WTC11 (cell line): ENCODE measurements around the gene SCUBE1. TPM values are rescaled to one million over a fixed set of nuclear protein-coding genes. Genes with fewer than 3 reads are reported as not detected.
A peak's percentile ranks its signal among the peaks of the same experiment; 100 is the strongest.

Experiments used
- ATAC-seq: fragments of 200-7000 bp; cut with Tn5 transposase; 2 replicates; pipeline ENCODE4 v1.10.0; 2021; ENCODE audit warnings: mild to moderate bottlenecking, moderate library complexity
- CTCF ChIA-PET: fragments of 300-600 bp; sonication (Branson Sonifier 250); formaldehyde crosslinking; loops from one replicate; lab custom pipeline; 2021; ENCODE audit warnings: antibody characterized with exemption; lab: Charles Lee
- POLR2A ChIA-PET: fragments of 350-600 bp; sonication (Branson Sonifier 250); formaldehyde crosslinking; loops from one replicate; lab custom pipeline; 2021; ENCODE audit warnings: antibody characterized with exemption; lab: Charles Lee
- DNase-seq: peaks from one replicate; pipeline ENCODE4 v3.0.0; 2021; ENCODE audit warnings: low spot score
- H3K27ac Mint-ChIP-seq: 2 replicates; pipeline ENCODE4 v1.8.0; 2021; ENCODE audit warnings: mixed read lengths
- H3K27me3 Mint-ChIP-seq: 2 replicates; pipeline ENCODE4 v1.8.0; 2021; ENCODE audit warnings: low read depth, mild to moderate bottlenecking, moderate library complexity, mixed read lengths
- H3K36me3 Mint-ChIP-seq: 2 replicates; pipeline ENCODE4 v1.8.0; 2021; ENCODE audit warnings: mixed read lengths
- H3K4me1 Mint-ChIP-seq: 2 replicates; pipeline ENCODE4 v1.8.0; 2022; ENCODE audit warnings: mixed read lengths
- H3K4me3 Mint-ChIP-seq: 2 replicates; pipeline ENCODE4 v1.8.0; 2021; ENCODE audit warnings: mild to moderate bottlenecking, moderate library complexity, mixed read lengths
- H3K9me3 Mint-ChIP-seq: 2 replicates; pipeline ENCODE4 v1.8.0; 2021; ENCODE audit warnings: mixed read lengths
- AFF4 ChIP-seq: sonication (generic); formaldehyde crosslinking; IDR thresholded peaks from 2 replicates; pipeline ENCODE4 v1.8.1; 2023; ENCODE audit warnings: mild to moderate bottlenecking, missing genetic modification reagents, borderline replicate concordance
- CBFB ChIP-seq: sonication (generic); formaldehyde crosslinking; IDR thresholded peaks from 2 replicates; pipeline ENCODE4 v1.8.1; 2022; ENCODE audit warnings: mild to moderate bottlenecking, low read depth, missing genetic modification reagents
- E2F1 ChIP-seq: sonication (generic); formaldehyde crosslinking; IDR thresholded peaks from 2 replicates; pipeline ENCODE4 v1.8.0; 2022; ENCODE audit warnings: mild to moderate bottlenecking, missing genetic modification reagents
- ESRRA ChIP-seq: sonication (generic); formaldehyde crosslinking; IDR thresholded peaks from 2 replicates; pipeline ENCODE4 v1.8.1; 2022; ENCODE audit warnings: mild to moderate bottlenecking, missing genetic modification reagents, borderline replicate concordance
- ETV6 ChIP-seq: sonication (generic); formaldehyde crosslinking; IDR thresholded peaks from 2 replicates; pipeline ENCODE4 v1.8.1; 2022; ENCODE audit warnings: mild to moderate bottlenecking, missing genetic modification reagents
- GRHL2 ChIP-seq: fragments of 250-450 bp; sonication (Bioruptor Pico); IDR thresholded peaks from 2 replicates; pipeline ENCODE4 v1.8.0; 2022; ENCODE audit warnings: mild to moderate bottlenecking, moderate library complexity; ENCODE audit not compliant: insufficient replicate concordance, severe bottlenecking
- NR3C1 ChIP-seq: sonication (generic); formaldehyde crosslinking; conservative IDR thresholded peaks from 2 replicates; pipeline ENCODE4 v1.8.1; 2023; ENCODE audit warnings: low read depth, mild to moderate bottlenecking, missing genetic modification reagents
- PREB ChIP-seq: sonication (generic); formaldehyde crosslinking; IDR thresholded peaks from 2 replicates; pipeline ENCODE4 v1.8.1; 2022; ENCODE audit warnings: mild to moderate bottlenecking, missing genetic modification reagents, moderate library complexity, borderline replicate concordance
- SOX15 ChIP-seq: fragments of 250-450 bp; sonication (Bioruptor Pico); IDR thresholded peaks from 2 replicates; pipeline ENCODE4 v1.9.0; 2021; ENCODE audit warnings: mild to moderate bottlenecking
- STAT6 ChIP-seq: sonication (generic); formaldehyde crosslinking; conservative IDR thresholded peaks from 2 replicates; pipeline ENCODE4 v1.8.1; 2023; ENCODE audit warnings: mild to moderate bottlenecking, low read depth, missing genetic modification reagents, moderate library complexity
- TCF7 ChIP-seq: sonication (generic); formaldehyde crosslinking; IDR thresholded peaks from 2 replicates; pipeline ENCODE4 v1.8.0; 2022; ENCODE audit warnings: mild to moderate bottlenecking, low read depth, missing genetic modification reagents, moderate library complexity
- ZNF232 ChIP-seq: sonication (generic); formaldehyde crosslinking; IDR thresholded peaks from 2 replicates; pipeline ENCODE4 v1.8.0; 2022; ENCODE audit warnings: mild to moderate bottlenecking, missing genetic modification reagents
- ZNF317 ChIP-seq: sonication (generic); formaldehyde crosslinking; IDR thresholded peaks from 2 replicates; pipeline ENCODE4 v1.8.1; 2023; ENCODE audit warnings: low read depth, mild to moderate bottlenecking, moderate library complexity, missing genetic modification reagents, borderline replicate concordance
- ZNF423 ChIP-seq: fragments of 250-450 bp; sonication (Bioruptor Pico); IDR thresholded peaks from 2 replicates; pipeline ENCODE4 v2.1.2; 2022; ENCODE audit warnings: mild to moderate bottlenecking, moderate library complexity
- total RNA-seq: library from RNA; stranded (reverse); gene quantifications from 3 replicates; pipeline ENCODE4 v1.2.3, GENCODE V29; 2021

SCUBE1 gene
- total RNA-seq, 1 experiment from 2014 or later, result 6.9 TPM

- Mint-ChIP-seq H3K27me3 (no peaks in the 10 kb centered on the region), H3K4me1 (0 out of 2 replicates have a peak, but pooled peaks cover 2% of the 10 kb centered on the region), H3K27ac (no peak overlapping the region), H3K9me3 (no peaks in the 10 kb centered on the region), H3K4me3 (no peak overlapping the region), H3K36me3 (no peaks in the 10 kb centered on the region)
- POLR2A ChIA-PET, result no interaction called here
- ATAC-seq, result no peak; the same call in 1 of the 2 replicates
- TF ChIP-seq ZNF423 (CRISPR knock-in tag) (no peak), CBFB (CRISPR knock-in tag) (no peak), NR3C1 (CRISPR knock-in tag) (no peak), STAT6 (CRISPR knock-in tag) (no peak), ZNF317 (CRISPR knock-in tag) (no peak), AFF4 (no peak), TCF7 (CRISPR knock-in tag) (no peak), SOX15 (no peak), E2F1 (CRISPR knock-in tag) (no peak), GRHL2 (CRISPR knock-in tag) (no peak), ZNF232 (CRISPR knock-in tag) (no peak), PREB (CRISPR knock-in tag) (no peak)
- no peak for DNase-seq
- CTCF ChIA-PET, result interaction anchor here (0.5 to 5.5 kb wide), 7 partner anchors 8 to 65 kb away, joined by 3 to 31 read pairs (median 6); no protein-coding TSS in a partner anchor
Measured at GRCh38 chr22:43293655-43294392, 49.3 kb downstream of the SCUBE1 start.

GRCh38 chr22:43293259-43293654, 49.9 kb downstream of the SCUBE1 start:
- Mint-ChIP-seq H3K9me3 (no peaks in the 10 kb centered on the region), H3K4me1 (no peaks in the 10 kb centered on the region), H3K4me3 (no peak overlapping the region), H3K36me3 (no peaks in the 10 kb centered on the region), H3K27me3 (no peaks in the 10 kb centered on the region), H3K27ac (no peak overlapping the region)
- ChIA-PET CTCF (interaction anchor here (1.0 to 5.5 kb wide), 10 partner anchors 9 to 66 kb away, joined by 3 to 31 read pairs (median 6); no protein-coding TSS in a partner anchor), POLR2A (no interaction called here)
- TF ChIP-seq ESRRA (CRISPR knock-in tag) (0 out of 2 replicates have a peak, but pooled peaks have one; percentile 56), ETV6 (CRISPR knock-in tag) (no peak)
- no peak for ATAC-seq
- DNase-seq, result no peak
